ENCODE measurements around the gene TBC1D5.
"Not testable (repeated sequence)": the region's sequence is repeated elsewhere in the genome, so short reads cannot be mapped to it uniquely, and the experiment has no call there.

Gene TBC1D5

DNA sequence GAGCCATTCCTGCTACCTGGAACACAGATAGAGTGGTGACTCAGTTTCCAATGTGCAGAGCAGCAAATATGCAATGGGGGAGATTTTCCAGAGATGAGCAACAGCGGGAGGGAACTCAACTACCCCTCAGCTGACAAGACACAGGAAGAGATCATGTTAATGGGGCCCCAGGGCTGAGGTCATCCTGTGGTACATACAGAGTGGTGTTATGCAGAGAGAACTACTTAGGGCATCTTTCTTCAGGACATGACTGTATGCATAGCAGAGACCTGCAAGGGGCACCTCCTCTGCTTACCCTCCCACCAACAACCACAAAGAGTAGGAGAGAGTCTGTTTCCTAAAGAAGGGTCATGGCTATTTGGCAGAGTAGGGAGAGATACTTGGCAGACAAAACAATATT, 6.8 kb upstream of the TBC1D5 start:
- DNase-seq: no peak

GRCh38 chr3:17747890-17748247, 5.4 kb upstream of the TBC1D5 start:
- no peak for DNase-seq

GRCh38 chr3:17747174-17747889, 4.9 kb upstream of the TBC1D5 start:
- no peak for DNase-seq

DNA sequence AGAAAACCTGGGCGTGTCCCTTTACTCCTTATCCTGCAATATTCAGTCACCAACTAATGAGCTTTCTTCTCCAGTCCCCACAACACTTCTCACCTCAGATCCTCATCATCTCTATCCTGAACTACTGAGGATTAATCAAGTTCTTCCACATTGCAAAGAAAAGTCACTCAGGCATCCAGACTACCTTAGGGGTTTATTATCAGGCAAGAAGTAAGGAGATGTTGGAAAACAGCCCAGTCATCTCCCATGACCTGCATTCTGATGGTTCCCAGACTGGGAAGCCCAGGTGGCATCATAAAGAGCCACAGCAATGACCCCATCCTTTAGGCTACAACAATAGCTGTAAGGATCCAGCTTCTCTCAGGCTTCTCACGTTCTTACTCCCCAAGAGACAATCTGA, 3.5 kb upstream of the TBC1D5 start:
- no peak for DNase-seq

- DNase-seq: no peak
Observed at GRCh38 chr3:17745301-17745700, 2.9 kb upstream of the TBC1D5 start.

GRCh38 chr3:17744693-17745092, 2.3 kb upstream of the TBC1D5 start:
- no peak for DNase-seq

GRCh38 chr3:17743658-17743995, 1.2 kb upstream of the TBC1D5 start:
- DNase-seq: no peak

- no peak for DNase-seq
Observed at GRCh38 chr3:17742880-17743657, 638 bp upstream of the TBC1D5 start.

GRCh38 chr3:17741621-17742101, 770 bp downstream of the TBC1D5 start:
- no peak for DNase-seq

DNA sequence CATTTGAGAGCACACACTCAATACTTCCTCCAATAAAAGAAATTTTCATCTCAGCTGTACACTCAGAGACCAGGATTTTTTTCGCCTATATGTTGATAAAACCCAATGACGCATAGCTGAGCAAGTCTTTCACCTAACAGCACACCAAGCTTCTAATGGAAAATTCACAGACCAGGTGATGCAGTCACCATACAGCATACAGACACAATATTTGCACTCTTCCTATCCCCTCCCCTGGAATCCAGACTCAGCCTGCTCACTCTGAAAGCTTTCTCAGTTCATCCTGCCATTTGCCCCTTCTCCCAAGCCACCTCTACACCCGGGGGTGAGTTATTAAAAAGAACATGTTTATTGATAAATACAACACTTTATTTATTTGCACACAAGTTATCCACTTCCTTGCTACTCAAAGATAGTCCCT, 1.7 kb downstream of the TBC1D5 start:
- DNase-seq: no peak

DNA sequence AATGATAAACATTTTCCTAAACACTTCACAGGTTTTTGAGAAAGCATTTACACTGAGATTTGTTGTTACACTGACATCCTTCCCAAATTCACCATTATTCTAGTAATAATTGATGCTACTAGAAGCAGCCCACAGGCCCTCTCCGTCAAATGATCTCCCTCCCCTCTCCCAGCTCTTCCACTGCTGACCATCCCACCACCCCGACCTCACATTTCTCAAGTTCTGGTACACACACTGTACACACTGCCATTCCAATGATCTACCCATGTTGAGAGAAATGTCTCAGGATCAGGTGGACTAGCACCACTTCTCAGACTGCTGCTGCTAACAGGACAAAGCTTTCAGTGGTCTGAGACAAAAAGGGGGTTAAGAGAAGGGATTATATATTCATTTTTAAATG, 3.5 kb downstream of the TBC1D5 start:
- DNase-seq: no peak

DNA sequence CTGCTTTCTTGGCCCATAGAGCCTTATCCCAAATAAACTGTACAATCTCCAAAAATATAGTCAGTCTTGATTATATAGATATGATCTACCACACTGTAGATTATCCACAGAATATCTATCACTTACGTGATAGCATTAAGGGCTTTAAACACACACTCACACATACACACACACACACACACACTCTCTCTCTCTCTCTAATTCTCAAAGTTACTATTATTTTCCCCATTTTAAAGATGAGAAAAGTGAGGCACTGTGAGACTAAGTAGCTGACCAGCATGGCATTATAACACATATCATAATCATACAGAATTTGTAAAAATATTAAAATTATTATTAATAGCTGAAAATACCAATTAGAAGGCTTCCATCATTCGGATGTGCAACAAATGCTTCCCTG, 4.2 kb downstream of the TBC1D5 start:
- DNase-seq: no peak

GRCh38 chr3:17737591-17737990, 4.8 kb downstream of the TBC1D5 start:
- no peak for DNase-seq

DNA sequence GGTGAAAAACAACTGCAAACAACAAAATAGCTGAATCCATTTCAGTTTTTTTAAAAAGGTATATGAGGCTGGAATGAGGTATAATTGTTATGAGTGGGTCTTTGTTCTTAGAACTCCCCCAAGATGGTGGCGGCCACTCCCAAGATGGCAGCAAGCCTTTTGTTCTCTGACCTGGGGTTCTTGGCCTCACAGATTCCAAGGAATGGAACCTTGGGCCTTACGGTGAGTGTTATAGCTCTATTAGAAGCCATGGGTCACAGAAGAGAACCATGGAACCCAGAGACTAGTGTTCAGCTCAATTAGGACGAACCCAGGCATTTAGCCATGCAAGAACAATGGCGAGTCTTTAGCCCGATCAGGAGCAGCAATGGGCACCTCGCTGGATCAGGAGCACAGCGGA, 7.1 kb downstream of the TBC1D5 start:
- DNase-seq: not testable (repeated sequence)

GRCh38 chr3:17733768-17734167, 8.7 kb downstream of the TBC1D5 start:
- DNase-seq: no peak

DNA sequence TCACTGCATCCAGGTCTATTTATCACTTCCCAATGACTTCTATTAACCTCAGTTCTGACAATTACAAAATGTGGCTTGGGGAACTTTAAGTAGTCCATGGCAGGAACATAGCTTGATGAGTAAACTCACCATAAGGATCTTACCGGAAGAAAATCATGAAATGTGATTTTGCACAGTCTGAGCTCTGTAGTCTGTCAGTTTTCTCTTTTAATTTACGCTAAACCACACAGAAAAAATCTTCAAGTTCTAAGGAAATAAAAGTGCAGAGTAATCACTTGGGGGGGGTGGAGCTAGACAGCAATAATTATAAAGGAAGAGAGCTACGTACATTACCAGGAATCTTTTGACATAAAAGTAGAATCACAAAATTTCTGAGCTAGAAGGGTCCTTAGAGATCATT, 9.2 kb downstream of the TBC1D5 start:
- DNase-seq: no peak

- no peak for DNase-seq
Observed at GRCh38 chr3:17730318-17730967, 12.0 kb downstream of the TBC1D5 start.

DNA sequence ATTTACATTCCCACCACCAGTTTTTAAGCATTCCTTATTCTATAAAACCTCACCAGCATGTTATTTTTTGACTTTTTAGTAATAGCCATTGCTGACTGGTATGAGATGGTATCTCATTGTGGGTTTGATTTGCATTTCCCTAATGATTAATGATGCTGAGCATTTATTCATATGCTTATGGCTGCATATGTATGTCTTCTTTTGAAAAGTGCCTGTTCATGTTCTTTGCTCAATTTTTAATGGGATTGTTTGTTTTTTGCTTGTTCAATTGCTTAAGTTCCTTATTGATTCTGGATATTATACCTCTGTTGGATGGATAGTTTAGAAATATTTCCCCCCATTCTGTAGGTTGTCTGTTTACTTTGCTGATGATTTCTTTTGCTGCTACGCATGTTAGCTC, 16.1 kb downstream of the TBC1D5 start:
- DNase-seq: no peak

DNA sequence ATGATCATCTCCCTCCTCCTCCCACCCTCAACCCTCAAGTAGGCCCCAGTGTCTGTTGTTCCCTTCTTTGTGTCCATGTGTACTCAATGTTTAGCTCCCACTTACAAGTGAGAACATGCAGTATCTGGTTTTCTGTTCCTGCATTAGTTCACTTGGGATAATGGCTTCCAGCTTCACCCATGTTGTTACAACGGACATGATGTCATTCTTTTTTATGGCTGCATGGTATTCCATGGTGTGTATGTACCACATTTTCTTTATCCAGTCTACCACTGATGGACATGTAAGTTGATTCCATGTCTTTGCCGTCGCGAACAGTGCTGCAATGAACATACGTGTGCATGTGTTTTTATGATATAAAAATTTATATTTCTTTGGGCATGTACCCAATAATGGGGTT, 16.6 kb downstream of the TBC1D5 start:
- not testable (repeated sequence) for DNase-seq

DNA sequence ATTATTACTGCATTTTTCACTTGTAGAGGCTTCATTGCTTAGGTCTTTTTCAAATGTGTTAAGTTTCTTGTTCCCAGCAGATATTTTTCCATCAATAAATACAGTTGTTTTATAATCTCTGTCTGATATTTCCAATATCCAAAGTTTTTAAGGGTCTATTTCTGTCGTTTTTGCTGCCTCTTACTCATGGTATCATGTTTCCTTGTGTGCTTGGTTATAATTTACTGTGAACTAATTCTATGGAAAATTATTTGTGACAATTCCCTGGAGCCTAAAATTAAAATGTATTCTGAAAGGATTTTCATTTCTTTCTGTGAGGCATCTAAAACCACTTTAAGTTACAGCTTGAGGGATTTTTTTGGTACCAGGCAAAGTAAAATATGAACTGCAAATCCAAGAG, 17.5 kb downstream of the TBC1D5 start:
- DNase-seq: no peak

GRCh38 chr3:17724122-17724521, 18.3 kb downstream of the TBC1D5 start:
- no peak for DNase-seq

DNA sequence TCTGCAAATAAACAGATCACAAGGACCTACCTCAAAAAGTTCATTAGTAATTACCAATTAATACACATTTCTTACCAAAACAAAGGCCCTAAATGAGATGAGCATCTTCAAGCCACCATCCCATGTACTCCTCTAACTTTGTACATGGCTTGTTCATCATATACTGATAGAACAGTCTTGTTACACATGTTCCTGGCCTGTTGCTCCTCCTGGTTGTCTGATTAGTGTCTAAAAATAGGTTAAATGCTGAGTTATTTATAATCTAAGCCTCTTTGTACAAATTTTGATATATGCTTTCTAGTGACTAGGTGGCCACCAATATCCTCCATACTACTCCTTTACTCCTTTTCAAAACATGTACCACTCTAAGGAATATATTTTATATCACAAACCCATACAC, 25.0 kb downstream of the TBC1D5 start:
- DNase-seq: no peak

DNA sequence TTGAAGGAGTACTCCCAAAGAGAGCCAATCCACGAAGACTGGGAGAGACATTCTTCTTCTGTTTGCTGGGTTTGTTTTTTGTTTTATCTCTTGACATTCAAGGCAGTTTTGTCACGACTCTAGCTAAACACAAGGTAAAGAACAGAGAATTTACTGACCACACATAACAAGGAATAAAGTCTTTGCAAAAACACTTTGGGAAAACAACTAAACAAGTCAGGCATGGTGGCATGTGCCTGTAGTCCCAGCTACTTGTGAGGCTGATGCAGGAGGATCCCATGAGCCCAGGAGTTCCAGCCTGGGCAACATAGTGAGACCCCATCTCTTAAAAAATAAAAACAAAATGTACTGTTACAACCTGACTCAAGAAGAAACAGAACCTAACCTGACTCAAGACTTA, 28.0 kb downstream of the TBC1D5 start:
- no peak for DNase-seq

DNA sequence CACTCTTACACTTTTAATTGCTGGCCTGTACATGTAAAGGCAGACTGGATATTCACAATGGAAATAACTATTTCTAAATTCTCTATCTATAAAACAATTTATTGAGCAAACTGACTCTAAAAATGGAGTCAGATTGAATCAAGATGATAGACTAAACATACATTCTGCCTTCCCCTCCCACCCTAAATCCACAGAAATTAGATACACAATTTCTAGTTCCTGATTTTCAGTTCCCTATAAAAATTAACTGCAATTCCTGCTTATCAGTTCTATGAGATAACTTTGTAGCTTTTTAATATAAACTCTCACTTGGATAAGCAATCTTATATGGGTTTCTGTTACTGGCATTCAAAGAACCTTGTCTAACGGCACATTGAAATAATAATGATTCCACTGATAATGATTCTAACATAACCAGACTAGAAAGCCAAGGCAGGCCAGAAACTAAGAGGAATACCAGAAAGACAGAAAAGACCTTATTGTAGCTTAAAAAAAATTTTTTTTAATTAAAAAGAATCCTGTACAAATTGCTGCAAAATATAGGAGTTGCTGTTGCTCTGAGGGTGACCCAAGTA, 33.1 kb downstream of the TBC1D5 start:
- no peak for DNase-seq

All from NCI-H1417 treated with DMSO at 0.1 percent for 48 hours (cell line).